GM12864 (cell line): Measurements from ENCODE around the gene EVL.
"Not testable (repeated sequence)": the region's sequence is repeated elsewhere in the genome, so short reads cannot be mapped to it uniquely, and the experiment has no call there.

Experiments
- DNase-seq: peaks from one replicate; pipeline ENCODE4 v3.0.0-alpha.2; 2011; ENCODE audit warnings: low read depth
- H3K4me3 ChIP-seq: 2 replicates; pipeline ENCODE4 v1.5.1; 2011; ENCODE audit warnings: mild to moderate bottlenecking, low read depth, low read length, control low read depth
- CTCF ChIP-seq: IDR thresholded peaks from 2 replicates; pipeline ENCODE4 v1.5.1; 2011; ENCODE audit warnings: low read depth, mild to moderate bottlenecking, moderate library complexity, low read length, control low read depth, inconsistent platforms; ENCODE audit errors: missing control alignments

The EVL gene

GRCh38 chr14:100056964-100057795, 8.0 kb upstream of the EVL start:
- H3K4me3 ChIP-seq = no peak overlapping the region
- TF ChIP-seq CTCF = peak; percentile 56
- DNase-seq = no peak

- no peak for DNase-seq
- H3K4me3 ChIP-seq = no peak overlapping the region
- no peak for TF ChIP-seq CTCF
Observed at GRCh38 chr14:100058777-100059437, 6.3 kb upstream of the EVL start.

GRCh38 chr14:100059438-100059781, 5.8 kb upstream of the EVL start:
- DNase-seq = no peak
- H3K4me3 ChIP-seq = no peak overlapping the region
- no peak for TF ChIP-seq CTCF

GRCh38 chr14:100060760-100061159, 4.5 kb upstream of the EVL start:
- no peak overlapping the region for H3K4me3 ChIP-seq
- no peak for TF ChIP-seq CTCF
- no peak for DNase-seq

- TF ChIP-seq CTCF = no peak
- no peak overlapping the region for H3K4me3 ChIP-seq
- DNase-seq = no peak
Observed at GRCh38 chr14:100062590-100062989, 2.6 kb upstream of the EVL start.

- DNase-seq = no peak
- H3K4me3 ChIP-seq = no peak overlapping the region
- TF ChIP-seq CTCF = no peak
Observed at GRCh38 chr14:100063314-100063941, 1.8 kb upstream of the EVL start.

- H3K4me3 ChIP-seq = peak overlapping the region; percentile 54
- not testable (repeated sequence) for DNase-seq
Observed at GRCh38 chr14:100064335-100065092, 708 bp upstream of the EVL start.
